ENCODE results near the gene PFKP. TPM values are rescaled to one million over a fixed set of nuclear protein-coding genes. Genes with fewer than 3 reads are reported as not detected.
A peak's percentile ranks its signal among the peaks of the same experiment; 100 is the strongest.
"Not testable (repeated sequence)": the region's sequence is repeated elsewhere in the genome, so short reads cannot be mapped to it uniquely, and the experiment has no call there.

PFKP gene
- total RNA-seq, 2 donors from 2014 or later = 17.4 to 39.6 TPM

GRCh38 chr10:3169673-3170072 lies 102.3 kb downstream of the PFKP start:
- DNase-seq (no peak), ATAC-seq (no peak)
- no peaks in the 10 kb centered on the region for H3K9me3 ChIP-seq
- 82 to 93% methylated on average over 10 of the region's 10 CpGs for WGBS, 2 donors
- intact Hi-C loops (cut with DNase I) = no loop called here
- no peak overlapping the region for H3K4me3 ChIP-seq
- TF ChIP-seq CTCF (IDR thresholded peaks at IDR 0.05) (no peak), POLR2A (IDR thresholded peaks at IDR 0.05) (no peak)
- H3K27ac ChIP-seq = no peak overlapping the region
- H3K27me3 ChIP-seq = no peaks in the 10 kb centered on the region
- peaks cover 6 to 14% of the 10 kb centered on the region in 2 donors for H3K36me3 ChIP-seq (replicated peaks in 1 of 2; ENCODE audit: insufficient read depth in 1 of 2, low read depth in 2 of 2)
- H3K4me1 ChIP-seq = peaks cover 12% of the 10 kb centered on the region

- H3K36me3 ChIP-seq (replicated peaks in 1 of 2; ENCODE audit: insufficient read depth in 1 of 2, low read depth in 2 of 2); ATAC-seq; H3K9me3 ChIP-seq; H3K27me3 ChIP-seq; intact Hi-C loops (cut with DNase I); DNase-seq: not testable (repeated sequence)
- Histone ChIP-seq H3K4me3 (peak overlapping the region in 1 of 2 donors; percentile 53), H3K27ac (peak overlapping the region in 1 of 4 donors; percentile 81), H3K4me1 (peaks cover 12% of the 10 kb centered on the region)
- 86 to 88% methylated on average over 11 of the region's 11 CpGs for WGBS, 2 donors
These were observed 104.1 kb downstream of the PFKP start for GRCh38 chr10:3171488-3171887.

GRCh38 chr10:3172081-3172445 lies 104.7 kb downstream of the PFKP start:
- 0% methylated on average over 17 to 21 of the region's 21 CpGs for WGBS, 2 donors
- no peak for TF ChIP-seq CTCF (IDR thresholded peaks at IDR 0.05)
- TF ChIP-seq POLR2A (IDR thresholded peaks at IDR 0.05) = no peak
- Histone ChIP-seq H3K27me3 (no peaks in the 10 kb centered on the region), H3K27ac (peak overlapping the region; percentile 77 to 93 (median 81)), H3K9me3 (no peaks in the 10 kb centered on the region), H3K4me1 (peaks cover 12% of the 10 kb centered on the region), H3K36me3 (replicated peaks in 1 of 2; ENCODE audit: insufficient read depth in 1 of 2, low read depth in 2 of 2) (no peaks in the 10 kb centered on the region), H3K4me3 (peak overlapping the region; percentile 53 to 60)
- ATAC-seq (peak; percentile 7), DNase-seq (peak in 2 of 4 donors; percentile 28 to 35)
- intact Hi-C loops (cut with DNase I) = no loop called here

- no peaks in the 10 kb centered on the region for H3K36me3 ChIP-seq (replicated peaks in 1 of 2; ENCODE audit: insufficient read depth in 1 of 2, low read depth in 2 of 2)
- WGBS, 2 donors = 0 to 1% methylated on average over 25 to 72 of the region's 73 CpGs
- intact Hi-C loops (cut with DNase I) = no loop called here
- H3K4me3 ChIP-seq = peak within 1 kb of the TSS; percentile 53 to 60
- H3K27ac ChIP-seq = peak within 1 kb of the TSS; percentile 77 to 93 (median 81)
- ATAC-seq (peak; percentile 95), DNase-seq (peak; percentile 99 to 100 (median 100))
- TF ChIP-seq POLR2A (IDR thresholded peaks at IDR 0.05) (peak; percentile 98 to 99 (median 98)), CTCF (IDR thresholded peaks at IDR 0.05) (no peak)
- H3K4me1 ChIP-seq = peaks cover 12% of the 10 kb centered on the region
- no peaks in the 10 kb centered on the region for H3K9me3 ChIP-seq
- H3K27me3 ChIP-seq = no peaks in the 10 kb centered on the region
These were observed 105.3 kb downstream of the PFKP start, which contains the start of gene PITRM1 for GRCh38 chr10:3172446-3173170. Gene PITRM1, minus strand, starts transcription at chr10:3172782. Its CDS starts 10 bp downstream, at chr10:3172772.

- ATAC-seq (peak; percentile 61), DNase-seq (peak; percentile 91 to 95 (median 93))
- WGBS, 2 donors = 24 to 42% methylated on average over 12 to 26 of the region's 26 CpGs
- Histone ChIP-seq H3K36me3 (replicated peaks in 1 of 2; ENCODE audit: insufficient read depth in 1 of 2, low read depth in 2 of 2) (no peaks in the 10 kb centered on the region), H3K4me1 (peaks cover 12% of the 10 kb centered on the region), H3K9me3 (no peaks in the 10 kb centered on the region), H3K27me3 (no peaks in the 10 kb centered on the region), H3K4me3 (peak overlapping the region in 1 of 2 donors; percentile 14), H3K27ac (peak overlapping the region in 1 of 4 donors; percentile 93)
- no peak for TF ChIP-seq CTCF (IDR thresholded peaks at IDR 0.05)
- no peak for TF ChIP-seq POLR2A (IDR thresholded peaks at IDR 0.05)
- intact Hi-C loops (cut with DNase I) = no loop called here
These were observed 106.0 kb downstream of the PFKP start for GRCh38 chr10:3173171-3173878.
